NCI-H2196 (cell line): ENCODE data around the gene FZD10.

Source experiments
- DNase-seq: peaks from one replicate; lab custom pipeline; 2025; ENCODE audit not compliant: unreplicated experiment; lab: John Stamatoyannopoulos, UW

Gene FZD10

GRCh38 chr12:130202201-130202600, 39.9 kb downstream of the FZD10 start:
- DNase-seq = no peak

- peak; percentile 27 for DNase-seq
Measured at GRCh38 chr12:130203151-130203550, 40.9 kb downstream of the FZD10 start.

- DNase-seq = no peak
Measured at GRCh38 chr12:130204541-130204953, 42.3 kb downstream of the FZD10 start.

- DNase-seq = no peak
Measured at GRCh38 chr12:130205495-130205894, 43.2 kb downstream of the FZD10 start.

GRCh38 chr12:130212384-130212989, 50.2 kb downstream of the FZD10 start:
- DNase-seq = no peak

- DNase-seq = no peak
Measured at GRCh38 chr12:130213249-130213648, 51.0 kb downstream of the FZD10 start.

- no peak for DNase-seq
Measured at GRCh38 chr12:130214686-130215395, 52.6 kb downstream of the FZD10 start.
